ENCODE data around the gene GIMAP8.

Gene GIMAP8

GRCh38 chr7:150447966-150448788 lies 2.3 kb upstream of the GIMAP8 start:
- no peak for TF ChIP-seq HDGF (IDR thresholded peaks at IDR 0.05; ENCODE audit: borderline replicate concordance)
- TF ChIP-seq CTBP1 (IDR thresholded peaks at IDR 0.05; ENCODE audit: borderline replicate concordance), result no peak
- TF ChIP-seq ZNF384 (IDR thresholded peaks at IDR 0.05), result no peak
- no peak for TF ChIP-seq FOXK2 (IDR thresholded peaks at IDR 0.05)
- no peak for TF ChIP-seq PKNOX1 (IDR thresholded peaks at IDR 0.05)
- no peak for TF ChIP-seq ARNT (IDR thresholded peaks at IDR 0.05)
- no peak for TF ChIP-seq SP1 (IDR thresholded peaks at IDR 0.05)
- TF ChIP-seq ELF4 (IDR thresholded peaks at IDR 0.05), result no peak
- no peak for TF ChIP-seq FOXA1 (IDR thresholded peaks at IDR 0.05)
- no peak for TF ChIP-seq TARDBP (IDR thresholded peaks at IDR 0.05)
- no peak for TF ChIP-seq LEF1 (IDR thresholded peaks at IDR 0.05; ENCODE audit: borderline replicate concordance)
- no peak for DNase-seq (ENCODE audit: extremely low spot score)
- ChIA-PET POLR2A (no interaction called here), CTCF (interaction anchor here (0.8 to 1.3 kb wide), 5 partner anchors 15 to 295 kb away, joined by 3 to 9 read pairs (median 4); no protein-coding TSS in a partner anchor)

GRCh38 chr7:150448789-150449147 lies 1.7 kb upstream of the GIMAP8 start:
- peak; percentile 94 for DNase-seq (ENCODE audit: extremely low spot score)
- ChIA-PET CTCF (interaction anchor here (0.6 to 1.3 kb wide), 12 partner anchors 15 to 480 kb away, joined by 3 to 9 read pairs (median 3); no protein-coding TSS in a partner anchor), POLR2A (no interaction called here)
- no peak for TF ChIP-seq ARNT (IDR thresholded peaks at IDR 0.05)
- TF ChIP-seq TARDBP (IDR thresholded peaks at IDR 0.05), result no peak
- no peak for TF ChIP-seq FOXA1 (IDR thresholded peaks at IDR 0.05)
- no peak for TF ChIP-seq FOXK2 (IDR thresholded peaks at IDR 0.05)
- TF ChIP-seq SUZ12 (IDR thresholded peaks at IDR 0.05), result no peak

GRCh38 chr7:150449206-150449952 lies 1.1 kb upstream of the GIMAP8 start:
- ChIA-PET CTCF (interaction anchor here (0.6 to 1.3 kb wide), 13 partner anchors 16 to 1872 kb away, joined by 3 to 9 read pairs (median 3); no protein-coding TSS in a partner anchor), POLR2A (no interaction called here)
- no peak for DNase-seq (ENCODE audit: extremely low spot score)
- TF ChIP-seq ZNF384 (IDR thresholded peaks at IDR 0.05), result no peak
- no peak for TF ChIP-seq LEF1 (IDR thresholded peaks at IDR 0.05; ENCODE audit: borderline replicate concordance)
- TF ChIP-seq PKNOX1 (IDR thresholded peaks at IDR 0.05), result no peak
- TF ChIP-seq SUZ12 (IDR thresholded peaks at IDR 0.05), result no peak
- no peak for TF ChIP-seq FOXA1 (IDR thresholded peaks at IDR 0.05)
- no peak for TF ChIP-seq SP1 (IDR thresholded peaks at IDR 0.05)
- no peak for TF ChIP-seq FOXK2 (IDR thresholded peaks at IDR 0.05)
- TF ChIP-seq HDGF (IDR thresholded peaks at IDR 0.05; ENCODE audit: borderline replicate concordance), result no peak
- no peak for TF ChIP-seq TARDBP (IDR thresholded peaks at IDR 0.05)
- no peak for TF ChIP-seq CTBP1 (IDR thresholded peaks at IDR 0.05; ENCODE audit: borderline replicate concordance)
- TF ChIP-seq ELF4 (IDR thresholded peaks at IDR 0.05), result no peak
- no peak for TF ChIP-seq FOXM1 (IDR thresholded peaks at IDR 0.05; ENCODE audit: borderline replicate concordance)

- DNase-seq (ENCODE audit: extremely low spot score), result no peak
- POLR2A ChIA-PET, result no interaction called here
These were observed 815 bp downstream of the GIMAP8 start for GRCh38 chr7:150451097-150451793.

GRCh38 chr7:150451833-150452461 lies 1.5 kb downstream of the GIMAP8 start:
- POLR2A ChIA-PET, result no interaction called here
- DNase-seq (ENCODE audit: extremely low spot score), result no peak
- CTCF ChIA-PET, result no interaction called here
- no peak for TF ChIP-seq L3MBTL2 (conservative IDR thresholded peaks at IDR 0.05)
- TF ChIP-seq TARDBP (IDR thresholded peaks at IDR 0.05), result no peak
- no peak for TF ChIP-seq SUZ12 (IDR thresholded peaks at IDR 0.05)
- no peak for TF ChIP-seq LEF1 (IDR thresholded peaks at IDR 0.05; ENCODE audit: borderline replicate concordance)
- no peak for TF ChIP-seq HDGF (IDR thresholded peaks at IDR 0.05; ENCODE audit: borderline replicate concordance)
- no peak for TF ChIP-seq CTBP1 (IDR thresholded peaks at IDR 0.05; ENCODE audit: borderline replicate concordance)
- no peak for TF ChIP-seq ZNF384 (IDR thresholded peaks at IDR 0.05)
- no peak for TF ChIP-seq SP1 (IDR thresholded peaks at IDR 0.05)
- no peak for TF ChIP-seq BHLHE40 (IDR thresholded peaks at IDR 0.05; ENCODE audit: borderline replicate concordance)
- TF ChIP-seq FOXM1 (IDR thresholded peaks at IDR 0.05; ENCODE audit: borderline replicate concordance), result no peak
- no peak for TF ChIP-seq FOXK2 (IDR thresholded peaks at IDR 0.05)
- no peak for TF ChIP-seq ELF4 (IDR thresholded peaks at IDR 0.05)
- TF ChIP-seq FOXA1 (IDR thresholded peaks at IDR 0.05), result no peak
- no peak for TF ChIP-seq NFRKB (IDR thresholded peaks at IDR 0.05)
- no peak for TF ChIP-seq PKNOX1 (IDR thresholded peaks at IDR 0.05)
- no peak for TF ChIP-seq ARNT (IDR thresholded peaks at IDR 0.05)

More at GRCh38 chr7:150451097-150451793, 815 bp downstream of the GIMAP8 start:
- TF ChIP-seq SUZ12 (IDR thresholded peaks at IDR 0.05) (no peak), ZNF384 (IDR thresholded peaks at IDR 0.05) (no peak), PKNOX1 (IDR thresholded peaks at IDR 0.05) (no peak), CTBP1 (IDR thresholded peaks at IDR 0.05; ENCODE audit: borderline replicate concordance) (no peak), FOXM1 (IDR thresholded peaks at IDR 0.05; ENCODE audit: borderline replicate concordance) (no peak), LEF1 (IDR thresholded peaks at IDR 0.05; ENCODE audit: borderline replicate concordance) (no peak), FOXA1 (IDR thresholded peaks at IDR 0.05) (no peak), TARDBP (IDR thresholded peaks at IDR 0.05) (no peak), BHLHE40 (IDR thresholded peaks at IDR 0.05; ENCODE audit: borderline replicate concordance) (no peak), ARNT (IDR thresholded peaks at IDR 0.05) (no peak), HDGF (IDR thresholded peaks at IDR 0.05; ENCODE audit: borderline replicate concordance) (no peak), NFRKB (IDR thresholded peaks at IDR 0.05) (no peak), SP1 (IDR thresholded peaks at IDR 0.05) (no peak), ELF4 (IDR thresholded peaks at IDR 0.05) (no peak), L3MBTL2 (conservative IDR thresholded peaks at IDR 0.05) (no peak), FOXK2 (IDR thresholded peaks at IDR 0.05) (no peak)
- CTCF ChIA-PET, result no interaction called here
